Renal cortical epithelial cell (primary cell): ENCODE data around the gene CDC42SE2. TPM values are rescaled to one million over a fixed set of nuclear protein-coding genes. Genes with fewer than 3 reads are reported as not detected.
"Not testable (repeated sequence)": the region's sequence is repeated elsewhere in the genome, so short reads cannot be mapped to it uniquely, and the experiment has no call there.

ENCODE experiments used
- DNase-seq: peaks from one replicate; pipeline ENCODE4 v3.0.0-alpha.2; 2011; ENCODE audit warnings: low read depth
- total RNA-seq: library from RNA; depleted of rRNA; stranded (reverse); fragments of >200 nt; gene quantifications from 2 replicates; pipeline ENCODE4 v1.2.3, GENCODE V29; 2014

Gene CDC42SE2
- total RNA-seq, 1 donor from 2014 or later, result 79.4 TPM

DNA sequence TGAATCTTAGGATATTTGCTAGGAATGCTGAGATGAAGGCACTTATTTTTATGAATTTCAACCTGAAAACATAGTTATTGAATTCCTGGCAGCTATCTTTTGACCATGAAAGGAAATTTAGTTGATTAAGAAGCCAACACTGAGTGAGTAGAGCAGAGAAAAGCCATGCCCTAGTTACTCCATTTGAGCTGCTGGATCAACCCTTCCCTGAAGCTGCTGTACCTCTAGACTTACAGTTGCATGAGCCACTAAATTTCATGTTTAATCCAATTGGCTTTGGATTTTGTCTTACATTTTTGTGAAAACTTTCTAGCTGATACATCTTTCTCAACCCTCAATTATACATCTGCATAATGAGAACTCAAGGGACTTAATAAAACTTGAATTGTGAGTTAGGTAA lies 54.6 kb downstream of the CDC42SE2 start:
- DNase-seq, result no peak

DNA sequence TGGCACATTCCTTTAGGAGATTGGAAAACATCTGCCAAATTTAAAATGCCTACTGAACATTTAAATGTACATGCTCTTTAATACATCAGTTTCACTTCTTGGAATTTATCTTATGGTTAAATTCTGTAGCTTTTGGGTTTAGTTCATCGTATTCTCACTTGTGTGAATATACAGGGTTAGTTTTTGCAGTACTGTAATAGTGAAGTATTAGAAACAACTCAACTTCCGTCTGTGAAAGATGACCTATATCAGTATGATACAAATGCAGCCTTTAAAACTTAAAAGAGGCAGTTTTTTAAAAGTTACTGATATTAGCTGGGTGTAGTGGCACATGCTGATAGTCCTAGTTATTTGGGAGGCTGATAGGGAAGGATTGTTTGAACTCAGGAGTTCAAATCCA lies 57.2 kb downstream of the CDC42SE2 start:
- no peak for DNase-seq

DNA sequence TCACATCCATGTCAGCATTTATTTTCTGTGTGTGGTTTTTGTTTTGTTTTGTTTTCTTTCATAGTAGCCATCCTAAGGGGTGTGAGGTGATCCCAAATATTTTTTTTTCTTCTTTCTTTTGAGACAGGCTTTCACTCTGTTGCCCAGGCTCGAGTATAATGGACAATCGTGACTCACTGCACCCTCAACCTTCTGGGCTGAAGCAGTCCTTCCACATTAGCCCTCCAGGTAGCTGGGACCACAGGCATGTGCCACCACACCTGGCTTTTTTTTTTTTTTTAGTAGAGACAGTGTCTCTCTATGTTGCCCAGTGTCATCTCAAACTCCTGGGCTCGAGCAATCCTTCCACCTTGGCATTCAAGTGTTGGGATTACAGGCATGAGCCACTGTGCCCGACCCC lies 59.1 kb downstream of the CDC42SE2 start:
- DNase-seq, result peak; percentile 32

DNA sequence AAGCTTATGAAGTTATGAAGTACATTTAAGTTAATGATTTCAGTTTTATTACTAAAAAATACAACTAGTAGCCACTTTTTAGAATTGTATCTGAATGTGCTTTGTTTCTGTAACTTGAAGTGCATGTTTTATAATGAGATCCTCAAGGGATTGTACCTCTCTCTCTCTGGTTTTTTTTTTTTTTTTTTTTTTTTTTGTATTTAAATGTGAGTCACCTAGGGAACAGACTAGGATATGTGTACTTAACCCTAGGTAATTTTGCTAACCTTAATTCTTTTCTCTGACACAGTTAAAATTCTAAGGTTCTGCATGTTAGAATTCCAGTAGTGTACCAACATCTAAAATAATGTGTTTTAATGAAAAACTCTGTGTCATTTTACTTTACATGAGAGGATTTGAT lies 59.5 kb downstream of the CDC42SE2 start:
- peak; percentile 62 for DNase-seq

DNA sequence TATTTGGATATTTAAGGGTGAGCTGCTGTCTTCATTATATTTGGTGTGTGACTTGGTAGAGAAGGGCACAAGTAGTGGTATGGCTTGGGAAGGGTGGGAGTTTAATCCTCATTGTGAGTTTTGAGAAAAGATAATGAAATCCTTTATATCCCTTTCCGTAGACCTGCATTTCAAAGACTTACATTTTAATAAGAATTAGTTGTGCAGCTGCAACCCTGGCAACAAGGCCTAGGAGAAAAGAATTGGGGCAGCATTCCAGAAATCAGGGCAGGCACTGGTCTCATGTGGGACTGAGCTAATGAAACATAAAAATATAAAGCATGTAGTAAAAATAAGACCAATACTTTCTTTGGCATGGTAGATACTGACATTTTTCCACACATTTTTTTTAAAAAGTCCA lies 60.5 kb downstream of the CDC42SE2 start:
- no peak for DNase-seq

DNA sequence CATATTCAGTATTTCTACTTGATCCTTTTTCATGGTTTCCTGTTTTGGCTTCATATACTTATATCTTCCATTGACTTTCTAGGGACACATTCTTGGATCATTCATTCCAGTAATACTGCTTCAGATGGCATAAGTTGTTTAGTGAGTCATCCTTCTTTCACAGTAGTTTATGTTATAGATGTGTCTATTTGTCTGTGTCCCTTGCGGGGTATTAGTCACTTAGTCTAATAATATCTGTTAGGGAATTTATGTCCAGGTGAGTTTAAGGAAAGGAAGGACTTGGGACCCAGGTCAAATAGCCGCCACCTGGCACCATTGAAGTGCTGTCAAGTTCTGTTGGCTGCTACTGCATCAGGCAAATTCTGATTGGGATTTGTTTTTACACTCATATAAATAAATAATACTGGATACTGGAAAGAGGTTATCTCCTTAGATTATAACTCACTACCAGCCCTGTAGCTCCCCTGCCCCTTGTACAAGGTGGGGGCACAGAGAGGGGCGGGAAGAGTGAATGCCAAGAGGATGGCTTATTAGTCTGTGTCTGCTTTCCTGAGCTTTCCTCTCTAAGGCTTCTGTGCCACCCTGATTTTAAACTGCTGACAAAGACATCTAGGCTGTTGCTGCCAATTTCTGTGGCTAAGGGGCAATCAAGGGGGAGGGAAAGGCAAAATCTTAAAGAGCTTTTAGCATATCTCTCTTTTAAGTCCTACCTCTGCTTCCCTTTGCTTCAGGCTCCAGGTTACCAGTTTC lies 64.9 kb downstream of the CDC42SE2 start:
- DNase-seq, result peak; percentile 56

DNA sequence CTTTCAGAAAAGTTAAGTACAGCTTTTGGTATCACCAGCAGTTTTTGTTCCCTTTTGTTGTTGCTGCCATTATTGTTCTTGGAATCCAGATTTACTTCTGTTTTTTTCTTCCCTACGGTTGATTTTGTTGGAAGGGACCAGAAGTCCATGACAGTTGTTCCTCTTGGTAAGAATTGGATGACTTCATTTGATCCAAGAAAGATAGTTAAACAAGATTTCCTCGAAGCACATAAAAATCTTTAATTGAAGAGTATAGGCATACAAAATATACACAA lies 65.4 kb downstream of the CDC42SE2 start:
- DNase-seq, result no peak

DNA sequence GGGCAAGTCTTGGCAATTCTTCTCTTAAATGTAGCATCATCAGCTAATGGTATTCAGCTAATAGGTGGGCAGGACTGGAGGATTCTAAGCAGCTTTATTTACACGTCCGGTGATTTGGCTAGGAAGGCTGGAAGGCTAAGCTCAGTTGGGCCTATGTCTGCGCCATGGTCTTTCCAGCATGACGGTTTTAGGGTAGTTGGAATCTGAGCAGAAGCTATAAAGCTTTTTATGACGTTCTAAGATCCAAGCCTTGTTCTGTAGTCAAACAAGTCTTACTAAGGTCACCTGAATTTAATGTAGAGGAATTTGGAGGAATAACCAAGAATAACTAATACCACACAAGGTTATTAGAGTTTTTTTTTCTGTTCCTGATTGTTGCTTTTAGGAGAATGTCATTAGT lies 66.2 kb downstream of the CDC42SE2 start:
- no peak for DNase-seq

DNA sequence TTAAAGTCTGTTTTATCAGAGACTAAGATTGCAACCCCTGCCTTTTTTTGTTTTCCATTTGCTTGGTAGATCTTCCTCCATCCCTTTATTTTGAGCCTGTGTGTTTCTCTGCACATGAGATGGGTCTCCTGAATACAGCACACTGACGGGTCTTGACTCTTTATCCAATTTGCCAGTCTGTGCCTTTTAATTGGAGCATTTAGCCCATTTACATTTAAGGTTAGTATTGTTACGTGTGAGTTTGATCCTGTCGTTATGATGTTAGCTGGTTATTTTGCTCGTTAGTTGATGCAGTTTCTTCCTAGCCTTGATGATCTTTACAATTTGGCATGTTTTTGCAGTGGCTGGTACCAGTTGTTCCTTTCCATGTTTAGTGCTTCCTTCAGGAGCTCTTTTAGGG lies 71.9 kb downstream of the CDC42SE2 start:
- DNase-seq, result not testable (repeated sequence)

DNA sequence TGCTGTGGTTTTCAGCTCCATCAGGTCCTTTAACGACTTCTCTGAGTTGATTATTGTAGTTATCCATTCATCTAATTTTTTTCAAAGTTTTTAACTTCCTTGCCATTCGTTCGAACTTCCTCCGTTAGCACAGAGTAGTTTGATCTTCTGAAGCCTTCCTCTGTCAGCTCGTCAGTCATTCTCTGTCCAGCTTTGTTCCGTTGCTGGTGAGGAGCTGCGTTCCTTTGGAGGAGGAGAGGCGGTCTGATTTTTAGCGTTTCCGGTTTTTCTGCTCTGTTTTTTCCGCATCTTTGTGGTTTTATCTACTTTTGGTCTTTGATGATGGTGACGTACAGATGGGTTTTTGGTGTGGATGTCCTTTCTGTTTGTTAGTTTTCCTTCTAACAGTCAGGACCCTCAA lies 72.9 kb downstream of the CDC42SE2 start:
- not testable (repeated sequence) for DNase-seq

DNA sequence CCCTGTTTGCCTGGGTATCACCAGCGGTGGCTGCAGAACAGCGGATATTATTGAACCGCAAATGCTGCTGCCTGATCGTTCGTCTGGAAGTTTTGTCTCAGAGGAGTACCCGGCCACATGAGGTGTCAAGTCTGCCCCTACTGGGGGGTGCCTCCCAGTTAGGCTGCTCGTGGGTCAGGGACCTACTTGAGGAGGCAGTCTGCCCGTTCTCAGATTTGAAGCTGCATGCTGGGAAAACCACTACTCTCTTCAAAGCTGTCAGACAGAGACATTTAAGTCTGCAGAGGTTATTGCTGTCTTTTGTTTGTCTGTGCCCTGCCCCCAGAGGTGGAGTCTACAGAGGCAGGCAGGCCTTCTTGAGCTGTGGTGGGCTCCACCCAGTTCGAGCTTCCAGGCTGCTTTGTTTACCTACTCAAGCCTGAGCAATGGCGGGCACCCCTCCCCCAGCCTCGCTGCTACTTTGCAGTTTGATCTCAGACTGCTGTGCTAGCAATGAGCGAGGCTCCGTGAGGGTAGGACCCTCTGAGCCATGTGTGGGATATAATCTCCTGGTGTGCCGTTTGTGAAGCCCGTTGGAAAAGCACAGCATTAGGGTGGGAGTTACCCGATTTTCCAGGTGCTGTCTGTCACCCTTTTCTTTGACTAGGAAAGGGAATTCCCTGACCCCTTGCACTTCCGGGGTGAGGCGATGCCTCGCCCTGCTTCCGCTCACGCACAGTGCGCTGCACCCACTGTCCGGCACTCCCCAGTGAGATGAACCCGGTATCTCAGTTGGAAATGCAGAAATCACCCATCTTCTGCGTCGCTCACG lies 73.6 kb downstream of the CDC42SE2 start:
- not testable (repeated sequence) for DNase-seq

DNA sequence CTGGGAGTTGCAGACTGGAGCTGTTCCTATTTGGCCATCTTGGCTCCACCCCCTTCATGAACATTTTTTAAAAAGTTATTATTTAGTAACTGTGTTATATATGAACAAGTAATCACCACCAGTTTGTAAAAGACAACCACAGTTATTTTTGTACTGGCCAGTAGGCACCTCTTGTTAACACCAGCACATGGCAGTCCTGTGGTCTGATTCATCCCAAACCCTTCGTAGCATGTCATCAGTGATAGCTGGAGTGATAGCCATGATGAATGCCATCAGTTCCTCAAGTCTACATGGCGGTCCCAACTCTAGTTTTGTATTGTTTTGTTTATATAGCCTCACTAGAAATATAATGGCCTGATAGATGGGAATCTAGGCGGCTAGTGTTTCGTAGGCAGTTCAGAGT lies 74.2 kb downstream of the CDC42SE2 start:
- no peak for DNase-seq

DNA sequence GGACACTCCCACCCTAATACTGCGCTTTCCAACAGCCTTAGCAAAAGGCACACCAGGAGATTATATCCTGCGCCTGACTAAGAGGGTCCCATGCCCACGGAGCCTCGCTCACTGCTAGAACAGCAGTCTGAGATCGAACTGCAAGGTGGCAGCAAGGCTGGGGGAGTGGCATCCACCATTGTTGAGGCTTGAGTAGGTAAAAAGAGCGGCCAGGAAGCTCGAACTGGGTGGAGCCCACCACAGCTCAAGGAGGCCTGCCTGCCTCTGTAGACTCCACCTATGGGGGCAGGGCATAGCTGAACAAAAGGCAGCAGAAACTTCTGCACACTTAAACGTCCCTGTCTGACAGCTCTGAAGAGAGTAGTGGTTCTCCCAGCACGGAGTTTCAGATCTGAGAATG lies 80.4 kb downstream of the CDC42SE2 start:
- DNase-seq, result not testable (repeated sequence)

DNA sequence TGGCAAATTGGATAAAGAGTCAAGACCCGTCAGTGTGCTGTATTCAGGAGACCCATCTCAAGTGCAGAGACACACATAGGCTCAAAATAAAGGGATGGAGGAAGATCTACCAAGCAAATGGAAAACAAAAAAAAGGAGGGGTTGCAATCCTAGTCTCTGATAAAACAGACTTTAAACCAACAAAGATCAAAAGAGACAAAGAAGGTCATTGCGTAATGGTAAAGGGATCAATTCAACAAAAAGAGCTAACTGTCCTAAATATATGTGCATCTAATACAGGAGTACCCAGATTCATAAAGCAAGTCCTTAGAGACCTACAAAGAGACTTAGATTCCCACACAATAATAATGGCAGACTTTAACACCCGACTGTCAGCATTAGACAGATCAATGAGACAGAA lies 82.4 kb downstream of the CDC42SE2 start:
- not testable (repeated sequence) for DNase-seq

DNA sequence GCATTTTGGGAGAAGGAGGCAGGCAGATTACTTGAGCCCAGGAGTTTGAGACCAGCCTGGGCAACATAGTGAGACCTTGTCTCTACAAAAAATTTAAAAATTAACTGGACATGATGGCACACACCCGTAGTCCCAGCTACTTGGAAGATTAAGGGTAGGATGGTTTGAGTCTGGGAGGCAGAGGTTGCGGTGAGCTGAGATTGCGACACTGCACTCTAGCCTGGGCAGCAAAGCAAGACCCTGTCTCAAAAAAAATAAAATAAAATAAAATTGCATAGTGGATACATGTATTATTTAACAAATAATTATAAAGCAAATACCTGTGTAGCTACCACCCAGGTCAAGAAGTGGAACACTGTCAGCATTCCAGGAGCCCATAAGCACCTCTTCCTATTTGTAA lies 90.1 kb downstream of the CDC42SE2 start:
- no peak for DNase-seq

DNA sequence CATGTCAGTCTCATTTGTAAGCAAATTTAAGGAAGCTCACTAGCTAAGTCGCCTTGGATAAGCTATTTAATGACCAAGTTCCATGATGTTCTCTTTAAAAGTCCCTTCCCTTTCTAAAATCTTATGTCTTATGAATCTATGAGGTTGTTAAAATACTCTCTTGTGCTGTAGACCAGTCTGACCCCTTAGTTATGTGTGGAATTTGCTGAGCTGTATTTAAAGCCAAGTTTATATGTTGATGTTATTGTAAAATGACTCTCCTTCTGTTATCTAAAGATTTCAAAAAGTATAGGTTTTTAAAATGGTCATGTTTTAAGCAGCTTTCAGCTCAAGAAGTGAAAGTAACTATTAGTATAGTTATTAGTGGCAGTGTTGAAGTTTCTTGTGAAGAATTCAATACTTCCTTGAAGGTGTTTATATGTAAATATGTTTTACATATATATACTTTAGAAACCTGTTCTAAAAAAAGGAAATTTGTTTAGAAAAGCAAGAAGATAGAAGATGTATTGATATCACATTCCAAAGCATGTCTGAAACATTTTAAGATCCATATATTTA lies 92.2 kb downstream of the CDC42SE2 start:
- no peak for DNase-seq

DNA sequence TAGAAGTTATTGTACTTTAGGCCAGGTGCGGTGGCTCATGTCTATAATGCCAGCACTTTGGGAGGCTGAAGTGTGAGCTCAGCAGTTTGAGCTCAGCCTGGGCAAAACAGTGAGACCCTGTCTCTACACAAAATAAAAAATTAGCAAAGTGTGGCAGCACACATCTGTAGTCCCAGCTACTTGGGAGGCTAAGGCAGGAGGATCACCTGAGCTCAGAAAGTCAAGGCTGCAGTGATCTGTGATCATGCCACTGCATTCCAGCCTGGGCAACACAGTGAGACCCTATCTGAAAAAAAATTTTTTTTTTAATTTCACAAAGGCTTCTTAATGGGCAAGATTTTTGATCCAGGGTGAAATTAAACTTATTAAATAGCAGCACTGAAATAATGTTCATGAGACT lies 92.8 kb downstream of the CDC42SE2 start:
- DNase-seq, result no peak

DNA sequence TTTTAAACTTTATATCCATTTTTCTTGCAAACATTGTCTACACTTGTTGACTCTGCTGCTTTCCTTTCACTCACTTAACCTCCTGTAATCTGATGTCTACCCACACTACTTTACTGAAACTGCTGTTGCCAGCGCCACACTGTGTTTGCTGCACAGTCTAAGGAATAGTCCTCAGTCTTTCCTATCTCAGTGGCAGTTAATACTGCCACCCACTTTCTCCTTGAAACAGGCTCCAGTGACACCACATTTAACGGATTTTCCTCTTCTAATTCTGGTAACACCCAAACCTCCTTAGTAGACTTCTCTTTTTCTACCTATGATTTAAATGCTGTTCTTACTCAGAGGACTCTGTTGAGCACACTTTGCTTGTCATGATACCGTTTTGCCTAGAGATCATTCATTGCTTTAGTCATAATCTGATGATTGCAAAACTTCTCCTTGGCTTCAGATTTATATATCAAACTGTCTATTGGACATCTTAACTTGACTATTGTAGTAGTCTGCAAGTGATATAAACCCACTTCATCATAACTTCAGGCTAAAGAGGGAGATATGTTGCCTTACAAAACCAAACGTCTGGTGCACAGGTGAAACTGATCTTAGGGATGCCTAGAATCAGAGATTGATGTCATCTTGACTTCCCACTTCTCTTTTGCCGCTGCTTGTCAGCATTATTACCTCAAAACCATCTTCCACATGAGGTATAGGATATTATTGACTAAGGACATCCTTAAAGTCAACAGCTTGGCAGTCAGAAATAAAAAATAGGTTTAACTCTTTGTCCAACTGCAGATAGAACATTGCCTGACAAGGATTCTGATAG lies 94.1 kb downstream of the CDC42SE2 start:
- DNase-seq, result no peak

DNA sequence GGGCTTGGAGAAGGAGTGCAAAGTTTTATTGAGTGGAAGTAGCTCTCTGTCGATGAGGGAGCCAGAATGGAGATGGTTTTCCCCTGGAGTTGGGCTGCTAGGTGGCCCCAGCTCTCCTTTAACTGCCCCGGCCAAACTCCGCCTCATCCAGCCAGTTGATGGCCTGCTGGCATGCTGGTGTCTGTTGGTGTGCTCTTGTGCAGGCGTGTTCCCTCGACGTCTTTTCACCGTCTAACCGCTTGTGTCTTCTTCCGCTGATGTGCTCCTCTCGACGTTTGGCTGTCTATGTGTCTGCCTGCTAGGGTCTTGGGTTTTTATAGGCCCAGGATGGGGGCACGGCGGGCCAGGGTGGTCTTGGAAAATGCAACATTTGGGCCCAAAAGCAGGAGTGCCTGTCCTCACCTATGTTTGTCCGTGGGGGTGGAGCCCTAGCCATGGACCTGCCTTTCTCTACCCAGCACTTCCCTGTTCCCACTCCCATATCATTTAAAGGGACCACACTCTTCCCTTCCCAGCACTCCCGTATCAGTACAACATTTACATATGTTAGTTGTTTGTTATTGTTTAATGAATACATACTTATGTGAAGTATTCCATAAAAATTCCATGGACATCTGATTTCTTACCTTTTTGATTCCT lies 97.9 kb downstream of the CDC42SE2 start:
- DNase-seq, result no peak

DNA sequence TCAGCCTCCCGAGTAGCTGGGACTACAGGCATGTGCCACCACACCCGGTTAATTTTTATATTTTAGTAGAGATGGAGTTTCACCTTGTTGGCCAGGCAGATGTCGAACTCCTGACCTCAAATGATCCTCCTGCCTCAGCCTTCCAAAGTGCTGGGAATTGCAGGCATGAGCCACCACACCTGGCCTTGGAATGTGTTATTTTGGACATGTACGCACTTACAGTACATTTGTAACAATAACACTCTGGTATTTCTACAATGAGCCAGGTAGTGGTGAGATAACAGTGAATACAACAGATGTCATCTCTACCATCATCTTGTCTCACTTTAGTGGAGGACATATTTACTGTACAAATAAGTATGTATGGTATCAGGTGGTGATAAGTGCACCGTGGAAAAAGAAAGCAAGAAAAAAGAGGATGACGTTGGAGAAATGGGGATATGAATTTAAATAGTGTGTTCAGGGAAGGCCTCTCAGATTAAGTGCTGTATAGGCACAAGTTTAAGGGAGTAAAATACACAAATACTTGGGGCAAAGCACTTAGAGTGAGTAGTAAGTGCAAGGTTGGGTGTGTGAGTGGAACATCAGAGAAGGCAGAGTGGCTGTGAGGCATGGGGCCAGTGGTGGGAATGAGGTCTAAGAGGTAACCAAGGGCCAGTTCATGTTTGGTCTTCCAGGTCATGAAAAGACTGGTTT lies 100.1 kb downstream of the CDC42SE2 start:
- no peak for DNase-seq

DNA sequence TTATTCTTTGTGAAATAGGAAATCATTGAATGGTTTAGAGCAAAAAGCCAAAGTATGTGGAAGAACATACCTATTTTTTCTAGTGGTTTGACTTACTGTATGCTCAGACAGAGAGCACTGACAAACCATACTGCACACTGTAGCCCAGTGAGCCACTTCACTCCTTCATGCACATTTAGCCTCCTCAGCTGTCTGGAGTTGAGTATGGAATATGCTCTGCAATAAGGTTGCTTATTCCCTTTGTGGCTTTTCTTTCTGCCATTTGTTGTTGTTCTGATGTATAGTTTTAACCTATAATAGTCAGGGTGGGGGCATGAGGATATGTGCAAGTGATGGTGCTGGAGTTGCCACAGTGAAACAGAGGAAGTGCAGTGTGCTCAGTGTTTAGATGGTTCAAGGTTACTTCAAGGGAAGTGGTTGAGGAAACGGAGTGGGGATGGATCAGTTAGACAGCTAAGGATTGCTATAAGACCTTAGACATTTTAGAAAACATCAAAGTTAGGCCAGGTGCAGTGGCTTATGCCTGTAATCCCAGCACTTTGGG lies 100.7 kb downstream of the CDC42SE2 start:
- no peak for DNase-seq
